ENCODE results near the gene NVL.
"Not testable (repeated sequence)": the region's sequence is repeated elsewhere in the genome, so short reads cannot be mapped to it uniquely, and the experiment has no call there.

The NVL gene

GRCh38 chr1:224356685-224357625 is 27.0 kb upstream of the NVL start, which contains the start of gene CNIH4:
Gene CNIH4, plus strand, starts transcription at chr1:224356879. Its CDS starts 46 bp downstream, at chr1:224356925.
- Histone ChIP-seq H2AFZ (ENCODE audit: low read length) (peak within 1 kb of the TSS; percentile 84), H3K9ac (ENCODE audit: low read depth, low read length, poor library complexity, severe bottlenecking) (peak within 1 kb of the TSS; percentile 72), H3K36me3 (ENCODE audit: insufficient read depth, low read length) (no peaks in the 10 kb centered on the region), H3K4me3 (ENCODE audit: low read length, poor library complexity, severe bottlenecking) (peak within 1 kb of the TSS; percentile 85), H3K79me2 (ENCODE audit: insufficient read depth, low read length) (peaks cover 48% of the 10 kb centered on the region), H3F3A (ENCODE audit: low read depth) (no peaks in the 10 kb centered on the region), H3K4me1 (ENCODE audit: insufficient read depth, low read length, poor library complexity, severe bottlenecking) (peaks cover 25% of the 10 kb centered on the region), H4K20me1 (ENCODE audit: insufficient read depth, low read length, poor library complexity, severe bottlenecking) (peaks cover 18% of the 10 kb centered on the region), H3K9me3 (ENCODE audit: insufficient read depth, low read depth, low read length) (no peaks in the 10 kb centered on the region), H3K9me2 (replicated peaks; ENCODE audit: low read depth, low read length) (no peaks in the 10 kb centered on the region), H3K4me2 (ENCODE audit: low read depth, low read length, poor library complexity, severe bottlenecking) (peak within 1 kb of the TSS; percentile 94), H3K27me3 (ENCODE audit: insufficient read depth, low read length, poor library complexity, severe bottlenecking) (no peaks in the 10 kb centered on the region)
- no peak for TF ChIP-seq EZH2phosphoT487 (IDR thresholded peaks at IDR 0.05; ENCODE audit: borderline replicate concordance)
- TF ChIP-seq CTCF (conservative IDR thresholded peaks at IDR 0.05; ENCODE audit: low read length): no peak

- H3K27me3 ChIP-seq (ENCODE audit: insufficient read depth, low read length, poor library complexity, severe bottlenecking): no peaks in the 10 kb centered on the region
- no peak overlapping the region for H2AFZ ChIP-seq (ENCODE audit: low read length)
- H3K4me2 ChIP-seq (ENCODE audit: low read depth, low read length, poor library complexity, severe bottlenecking): no peak overlapping the region
- no peaks in the 10 kb centered on the region for H3K36me3 ChIP-seq (ENCODE audit: insufficient read depth, low read length)
- H3K9ac ChIP-seq (ENCODE audit: low read depth, low read length, poor library complexity, severe bottlenecking): no peak overlapping the region
- H3F3A ChIP-seq (ENCODE audit: low read depth): no peaks in the 10 kb centered on the region
- H4K20me1 ChIP-seq (ENCODE audit: insufficient read depth, low read length, poor library complexity, severe bottlenecking): peaks cover 12% of the 10 kb centered on the region
- TF ChIP-seq CTCF (conservative IDR thresholded peaks at IDR 0.05; ENCODE audit: low read length) (no peak), EZH2phosphoT487 (IDR thresholded peaks at IDR 0.05; ENCODE audit: borderline replicate concordance) (no peak)
- peaks cover 14% of the 10 kb centered on the region for H3K4me1 ChIP-seq (ENCODE audit: insufficient read depth, low read length, poor library complexity, severe bottlenecking)
- H3K9me3 ChIP-seq (ENCODE audit: insufficient read depth, low read depth, low read length): no peaks in the 10 kb centered on the region
- no peaks in the 10 kb centered on the region for H3K9me2 ChIP-seq (replicated peaks; ENCODE audit: low read depth, low read length)
- peaks cover 25% of the 10 kb centered on the region for H3K79me2 ChIP-seq (ENCODE audit: insufficient read depth, low read length)
- H3K4me3 ChIP-seq (ENCODE audit: low read length, poor library complexity, severe bottlenecking): no peak overlapping the region
These were observed 24.3 kb upstream of the NVL start for GRCh38 chr1:224353975-224354925.

GRCh38 chr1:224352436-224353085 is 22.6 kb upstream of the NVL start:
- not testable (repeated sequence) for H3K79me2 ChIP-seq (ENCODE audit: insufficient read depth, low read length); H3K36me3 ChIP-seq (ENCODE audit: insufficient read depth, low read length); H3K4me3 ChIP-seq (ENCODE audit: low read length, poor library complexity, severe bottlenecking); H3K9me3 ChIP-seq (ENCODE audit: insufficient read depth, low read depth, low read length); H3K9me2 ChIP-seq (replicated peaks; ENCODE audit: low read depth, low read length); H3K27me3 ChIP-seq (ENCODE audit: insufficient read depth, low read length, poor library complexity, severe bottlenecking); H3K9ac ChIP-seq (ENCODE audit: low read depth, low read length, poor library complexity, severe bottlenecking); H2AFZ ChIP-seq (ENCODE audit: low read length); H3K4me2 ChIP-seq (ENCODE audit: low read depth, low read length, poor library complexity, severe bottlenecking); H3F3A ChIP-seq (ENCODE audit: low read depth); H3K4me1 ChIP-seq (ENCODE audit: insufficient read depth, low read length, poor library complexity, severe bottlenecking); H4K20me1 ChIP-seq (ENCODE audit: insufficient read depth, low read length, poor library complexity, severe bottlenecking)

- not testable (repeated sequence) for H3K27me3 ChIP-seq (ENCODE audit: insufficient read depth, low read length, poor library complexity, severe bottlenecking); H3K9me2 ChIP-seq (replicated peaks; ENCODE audit: low read depth, low read length); H3K9me3 ChIP-seq (ENCODE audit: insufficient read depth, low read depth, low read length); H3K79me2 ChIP-seq (ENCODE audit: insufficient read depth, low read length); H3K4me1 ChIP-seq (ENCODE audit: insufficient read depth, low read length, poor library complexity, severe bottlenecking); H3K4me2 ChIP-seq (ENCODE audit: low read depth, low read length, poor library complexity, severe bottlenecking); H2AFZ ChIP-seq (ENCODE audit: low read length); H3K36me3 ChIP-seq (ENCODE audit: insufficient read depth, low read length); H3K4me3 ChIP-seq (ENCODE audit: low read length, poor library complexity, severe bottlenecking); H3F3A ChIP-seq (ENCODE audit: low read depth); H3K9ac ChIP-seq (ENCODE audit: low read depth, low read length, poor library complexity, severe bottlenecking); H4K20me1 ChIP-seq (ENCODE audit: insufficient read depth, low read length, poor library complexity, severe bottlenecking)
These were observed 19.7 kb upstream of the NVL start for GRCh38 chr1:224349716-224350115.

Measured in Loucy (cell line).